Loucy (cell line): ENCODE results near the gene HSP90AB1.

Experiments used
- H2AFZ ChIP-seq: fragments of 200-600 bp; sonication (generic); 2 replicates; pipeline ENCODE4 v1.6.0; 2016; ENCODE audit warnings: antibody characterized with exemption, mild to moderate bottlenecking, low read length, moderate library complexity
- H3F3A ChIP-seq: fragments of 200-600 bp; 2 replicates; pipeline ENCODE4 v1.6.0; 2016; ENCODE audit warnings: antibody characterized with exemption, low read depth, mild to moderate bottlenecking
- H3K27me3 ChIP-seq: fragments of 200-600 bp; sonication (generic); 2 replicates; pipeline ENCODE4 v1.6.1; 2014; ENCODE audit warnings: low read length, mild to moderate bottlenecking; ENCODE audit not compliant: insufficient read depth, poor library complexity, severe bottlenecking
- H3K36me3 ChIP-seq: fragments of 200-600 bp; sonication (generic); 2 replicates; pipeline ENCODE4 v1.6.1; 2016; ENCODE audit warnings: low read length; ENCODE audit not compliant: insufficient read depth
- H3K4me1 ChIP-seq: fragments of 200-600 bp; sonication (generic); 2 replicates; pipeline ENCODE4 v1.5.1; 2014; ENCODE audit warnings: low read length, mild to moderate bottlenecking; ENCODE audit not compliant: insufficient read depth, poor library complexity, severe bottlenecking
- H3K4me2 ChIP-seq: fragments of 200-600 bp; sonication (generic); 2 replicates; pipeline ENCODE4 v1.6.0; 2014; ENCODE audit warnings: antibody characterized with exemption, low read length, low read depth, mild to moderate bottlenecking; ENCODE audit not compliant: poor library complexity, severe bottlenecking
- H3K4me3 ChIP-seq: fragments of 200-600 bp; sonication (generic); 2 replicates; pipeline ENCODE4 v1.5.1; 2014; ENCODE audit warnings: low read length, mild to moderate bottlenecking, mixed read lengths; ENCODE audit not compliant: poor library complexity, severe bottlenecking
- H3K79me2 ChIP-seq: fragments of 200-600 bp; sonication (generic); 2 replicates; pipeline ENCODE4 v1.6.1; 2014; ENCODE audit warnings: low read length; ENCODE audit not compliant: insufficient read depth
- H3K9ac ChIP-seq: fragments of 200-600 bp; sonication (generic); 2 replicates; pipeline ENCODE4 v1.6.0; 2014; ENCODE audit warnings: mild to moderate bottlenecking, low read depth, low read length, moderate library complexity; ENCODE audit not compliant: poor library complexity, severe bottlenecking
- H3K9me2 ChIP-seq: fragments of 200-600 bp; sonication (generic); replicated peaks from 2 replicates; pipeline ENCODE4 v1.6.1; 2016; ENCODE audit warnings: low read depth, low read length, mixed read lengths
- H3K9me3 ChIP-seq: fragments of 200-600 bp; sonication (generic); 2 replicates; pipeline ENCODE4 v1.6.1; 2014; ENCODE audit warnings: mild to moderate bottlenecking, antibody characterized with exemption, low read length, low read depth; ENCODE audit not compliant: insufficient read depth
- H4K20me1 ChIP-seq: fragments of 200-600 bp; sonication (generic); 2 replicates; pipeline ENCODE4 v1.6.0; 2014; ENCODE audit warnings: antibody characterized with exemption, low read length, mild to moderate bottlenecking; ENCODE audit not compliant: insufficient read depth, poor library complexity, severe bottlenecking
- CTCF ChIP-seq: fragments of 200-600 bp; sonication (generic); conservative IDR thresholded peaks from 2 replicates; pipeline ENCODE4 v1.5.1; 2014; ENCODE audit warnings: mild to moderate bottlenecking, antibody characterized with exemption, low read length
- EZH2phosphoT487 ChIP-seq: fragments of 200-600 bp; IDR thresholded peaks from 2 replicates; pipeline ENCODE4 v1.6.1; 2018; ENCODE audit warnings: antibody characterized with exemption, mild to moderate bottlenecking, moderate library complexity, borderline replicate concordance

The HSP90AB1 gene

GRCh38 chr6:44268095-44268628 lies 21.3 kb downstream of the HSP90AB1 start:
- no peaks in the 10 kb centered on the region for H3K9me2 ChIP-seq
- H3K36me3 ChIP-seq: no peaks in the 10 kb centered on the region
- H3K79me2 ChIP-seq: peaks cover 21% of the 10 kb centered on the region
- H3K4me1 ChIP-seq: peaks cover 28% of the 10 kb centered on the region
- H3K4me2 ChIP-seq: peak overlapping the region; percentile 74
- H4K20me1 ChIP-seq: peaks cover 5% of the 10 kb centered on the region
- H3F3A ChIP-seq: no peaks in the 10 kb centered on the region
- peak overlapping the region; percentile 42 for H3K4me3 ChIP-seq
- TF ChIP-seq EZH2phosphoT487 (no peak), CTCF (peak; percentile 98)
- H3K27me3 ChIP-seq: no peaks in the 10 kb centered on the region
- H3K9me3 ChIP-seq: no peaks in the 10 kb centered on the region
- no peak overlapping the region for H3K9ac ChIP-seq
- H2AFZ ChIP-seq: peak overlapping the region; percentile 62

GRCh38 chr6:44269178-44269920 lies 22.4 kb downstream of the HSP90AB1 start:
- Histone ChIP-seq H3K36me3 (no peaks in the 10 kb centered on the region), H3K9ac (no peak overlapping the region), H3K9me3 (no peaks in the 10 kb centered on the region), H3K9me2 (no peaks in the 10 kb centered on the region), H2AFZ (no peak overlapping the region), H3K79me2 (peaks cover 9% of the 10 kb centered on the region), H3K4me1 (peaks cover 16% of the 10 kb centered on the region), H3K4me3 (no peak overlapping the region), H3K27me3 (no peaks in the 10 kb centered on the region), H3F3A (no peaks in the 10 kb centered on the region), H4K20me1 (no peaks in the 10 kb centered on the region), H3K4me2 (no peak overlapping the region)
- TF ChIP-seq CTCF (no peak), EZH2phosphoT487 (no peak)

GRCh38 chr6:44269921-44270525 lies 23.1 kb downstream of the HSP90AB1 start, which contains the start of gene TMEM151B:
TMEM151B (plus strand) TSS chr6:44270450; CDS start chr6:44270743, 293 bp downstream.
- H2AFZ ChIP-seq: no peak within 1 kb of the TSS
- H3K9me2 ChIP-seq: no peaks in the 10 kb centered on the region
- H3F3A ChIP-seq: no peaks in the 10 kb centered on the region
- no peaks in the 10 kb centered on the region for H3K9me3 ChIP-seq
- TF ChIP-seq EZH2phosphoT487: no peak
- no peak for TF ChIP-seq CTCF
- no peaks in the 10 kb centered on the region for H3K36me3 ChIP-seq
- peaks cover 12% of the 10 kb centered on the region for H3K4me1 ChIP-seq
- H4K20me1 ChIP-seq: no peaks in the 10 kb centered on the region
- peak within 1 kb of the TSS; percentile 48 for H3K4me2 ChIP-seq
- H3K9ac ChIP-seq: no peak within 1 kb of the TSS
- H3K27me3 ChIP-seq: no peaks in the 10 kb centered on the region
- H3K79me2 ChIP-seq: 0 out of 2 replicates have a peak, but pooled peaks cover 2% of the 10 kb centered on the region
- H3K4me3 ChIP-seq: peak within 1 kb of the TSS; percentile 46
